Bronchial epithelial cell (primary cell): ENCODE results near the gene KCNAB1. TPM values are rescaled to one million over a fixed set of nuclear protein-coding genes. Genes with fewer than 3 reads are reported as not detected.

Experiments used
- DNase-seq: peaks from one replicate; pipeline ENCODE4 v3.0.0-alpha.2; 2010; ENCODE audit warnings: low read depth
- FAIRE-seq: peaks from 2 replicates; lab custom pipeline; 2011; peaks lifted over from hg19 to GRCh38; lab: Jason Lieb, UNC
- H3K27me3 ChIP-seq: 2 replicates; pipeline ENCODE4 v1.5.1; 2011; ENCODE audit warnings: low read length; ENCODE audit not compliant: control insufficient read depth, insufficient read depth
- H3K36me3 ChIP-seq: 2 replicates; pipeline ENCODE4 v1.5.1; 2011; ENCODE audit warnings: low read length; ENCODE audit not compliant: control insufficient read depth, insufficient read depth
- H3K4me3 ChIP-seq: 2 replicates; pipeline ENCODE4 v1.5.1; 2011; ENCODE audit warnings: mild to moderate bottlenecking, low read depth, low read length, control low read depth
- total RNA-seq: library from RNA; depleted of rRNA; stranded (reverse); fragments of >200 nt; gene quantifications from 2 replicates; pipeline ENCODE4 v1.2.1, GENCODE V29; 2014
- TF ChIP-seq, protein P1 (sequence below): IDR thresholded peaks from 2 replicates; pipeline ENCODE4 v1.5.1; 2011; ENCODE audit warnings: mild to moderate bottlenecking, moderate library complexity, low read length, control low read depth, inconsistent platforms; ENCODE audit not compliant: insufficient read depth, severe bottlenecking

KCNAB1 gene
- total RNA-seq, 1 donor from 2014 or later: 0.26 TPM

DNA sequence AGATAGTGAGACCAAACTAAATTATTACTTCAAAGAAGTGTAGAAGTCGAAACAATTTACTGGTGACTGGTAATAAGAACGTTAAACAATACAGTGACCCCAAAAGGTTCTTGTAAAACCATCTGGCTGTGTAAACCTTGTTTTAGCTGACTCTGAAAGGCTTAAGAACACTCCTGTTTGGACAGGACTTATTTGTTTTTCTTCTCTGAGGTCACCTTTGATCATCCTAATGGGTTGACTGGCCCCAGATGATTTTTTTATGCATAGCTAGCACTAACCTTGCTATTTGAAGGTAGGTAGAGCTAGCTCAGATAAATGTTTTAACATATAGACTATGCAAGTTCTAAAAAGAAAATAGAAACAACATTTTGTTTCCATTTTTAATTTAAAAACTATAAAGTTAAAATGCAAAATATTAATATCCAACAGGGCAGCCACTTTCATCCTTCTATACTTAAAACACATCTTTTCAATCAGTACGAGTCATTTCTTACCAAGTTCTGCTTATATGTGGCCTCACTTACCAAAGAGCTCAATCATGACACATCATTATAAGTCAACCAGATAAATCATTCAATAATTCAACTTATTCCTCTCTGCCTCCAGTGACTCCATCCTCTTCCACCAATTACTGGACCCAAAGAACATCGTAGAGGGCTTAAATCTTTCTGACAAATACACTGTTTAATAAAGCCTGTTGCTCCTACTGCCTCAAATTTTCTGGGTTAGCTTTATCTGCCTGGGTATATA, 275.8 kb downstream of the KCNAB1 start:
- no peak for FAIRE-seq

DNA sequence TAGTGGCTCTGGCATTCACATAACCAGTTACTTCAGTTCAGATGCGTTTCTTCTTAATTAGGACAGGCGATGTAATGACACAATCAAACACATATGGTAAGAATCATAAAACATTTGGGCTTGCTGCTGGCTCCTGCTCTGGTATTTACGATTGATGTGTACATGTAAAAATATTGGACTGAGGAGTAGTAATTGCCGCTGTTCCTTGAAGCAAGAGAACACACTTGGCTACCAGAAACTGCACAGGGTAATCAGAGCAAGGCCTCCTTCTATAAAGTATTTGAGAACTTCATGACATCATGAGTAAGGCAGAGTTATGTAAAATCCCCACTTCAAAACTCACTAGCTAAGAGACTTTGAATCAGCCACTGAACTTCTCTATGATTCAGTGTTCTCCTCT, 276.5 kb downstream of the KCNAB1 start:
- DNase-seq (no peak), FAIRE-seq (no peak)
- H3K4me3 ChIP-seq: no peak overlapping the region
- no peaks in the 10 kb centered on the region for H3K27me3 ChIP-seq
- TF ChIP-seq, protein P1, sequence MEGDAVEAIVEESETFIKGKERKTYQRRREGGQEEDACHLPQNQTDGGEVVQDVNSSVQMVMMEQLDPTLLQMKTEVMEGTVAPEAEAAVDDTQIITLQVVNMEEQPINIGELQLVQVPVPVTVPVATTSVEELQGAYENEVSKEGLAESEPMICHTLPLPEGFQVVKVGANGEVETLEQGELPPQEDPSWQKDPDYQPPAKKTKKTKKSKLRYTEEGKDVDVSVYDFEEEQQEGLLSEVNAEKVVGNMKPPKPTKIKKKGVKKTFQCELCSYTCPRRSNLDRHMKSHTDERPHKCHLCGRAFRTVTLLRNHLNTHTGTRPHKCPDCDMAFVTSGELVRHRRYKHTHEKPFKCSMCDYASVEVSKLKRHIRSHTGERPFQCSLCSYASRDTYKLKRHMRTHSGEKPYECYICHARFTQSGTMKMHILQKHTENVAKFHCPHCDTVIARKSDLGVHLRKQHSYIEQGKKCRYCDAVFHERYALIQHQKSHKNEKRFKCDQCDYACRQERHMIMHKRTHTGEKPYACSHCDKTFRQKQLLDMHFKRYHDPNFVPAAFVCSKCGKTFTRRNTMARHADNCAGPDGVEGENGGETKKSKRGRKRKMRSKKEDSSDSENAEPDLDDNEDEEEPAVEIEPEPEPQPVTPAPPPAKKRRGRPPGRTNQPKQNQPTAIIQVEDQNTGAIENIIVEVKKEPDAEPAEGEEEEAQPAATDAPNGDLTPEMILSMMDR: no peak
- no peaks in the 10 kb centered on the region for H3K36me3 ChIP-seq

More for the DNA sequence above, 275.8 kb downstream of the KCNAB1 start:
- no peak overlapping the region for H3K4me3 ChIP-seq
- TF ChIP-seq, protein P1: no peak
- H3K27me3 ChIP-seq: no peaks in the 10 kb centered on the region
- DNase-seq: peak; percentile 8
- no peaks in the 10 kb centered on the region for H3K36me3 ChIP-seq

GRCh38 chr3:156397534-156397933, 277.2 kb downstream of the KCNAB1 start:
- H3K4me3 ChIP-seq: no peak overlapping the region
- TF ChIP-seq, protein P1: no peak
- H3K36me3 ChIP-seq: no peaks in the 10 kb centered on the region
- H3K27me3 ChIP-seq: no peaks in the 10 kb centered on the region
- no peak for FAIRE-seq
- no peak for DNase-seq

DNA sequence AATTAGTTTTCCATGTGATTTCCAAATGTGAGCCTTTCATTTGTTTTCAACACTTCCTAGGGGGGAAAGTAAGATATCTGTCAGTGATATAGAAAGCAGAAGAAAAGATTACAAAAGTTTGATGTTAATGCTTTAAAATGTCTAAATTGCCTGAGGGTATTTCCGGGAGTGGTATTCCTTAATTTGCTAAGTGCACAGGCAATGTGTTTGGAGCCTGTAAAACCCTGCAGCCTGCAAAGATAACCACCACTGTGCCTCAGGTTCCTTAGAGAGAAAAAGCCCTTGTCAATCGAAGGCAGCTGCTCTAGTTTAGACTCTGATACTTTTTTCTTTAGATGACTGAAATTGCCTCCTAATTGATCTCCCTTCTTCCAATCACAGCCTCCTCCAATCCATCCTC, 279.7 kb downstream of the KCNAB1 start:
- DNase-seq (no peak), FAIRE-seq (no peak)
- TF ChIP-seq, protein P1: no peak
- Histone ChIP-seq H3K36me3 (no peaks in the 10 kb centered on the region), H3K27me3 (peaks cover 1% of the 10 kb centered on the region), H3K4me3 (no peak overlapping the region)

DNA sequence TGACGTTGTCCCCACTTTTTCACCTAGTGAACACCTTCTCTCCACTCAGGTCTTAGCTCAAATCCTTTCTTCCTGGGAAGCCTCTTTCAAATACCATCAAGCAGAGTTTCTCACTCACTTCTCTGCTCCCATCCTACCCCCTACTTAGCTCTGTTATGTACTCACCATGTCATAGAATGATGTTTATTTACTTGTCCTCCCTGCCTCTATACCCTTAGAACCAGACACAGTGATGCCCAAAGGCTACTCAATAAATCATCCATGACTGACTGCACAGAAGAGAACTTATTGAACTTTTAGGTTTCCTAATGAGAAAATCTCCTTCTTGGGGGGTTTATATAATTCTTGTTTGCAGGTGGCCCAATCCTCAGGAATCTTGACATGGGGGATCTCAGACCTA, 280.4 kb downstream of the KCNAB1 start:
- no peak for DNase-seq
- Histone ChIP-seq H3K36me3 (no peaks in the 10 kb centered on the region), H3K4me3 (no peak overlapping the region), H3K27me3 (peaks cover 1% of the 10 kb centered on the region)
- TF ChIP-seq, protein P1: no peak
- no peak for FAIRE-seq
